ENCODE results near the gene ENPP3. TPM values are rescaled to one million over a fixed set of nuclear protein-coding genes. Genes with fewer than 3 reads are reported as not detected.

Gene ENPP3
- total and polyA plus RNA-seq, 2 of the 13 experiments (the other 11 are each of a cell fraction or from before 2014, with no cell fraction given), result 40.0 to 75.4 TPM

DNA sequence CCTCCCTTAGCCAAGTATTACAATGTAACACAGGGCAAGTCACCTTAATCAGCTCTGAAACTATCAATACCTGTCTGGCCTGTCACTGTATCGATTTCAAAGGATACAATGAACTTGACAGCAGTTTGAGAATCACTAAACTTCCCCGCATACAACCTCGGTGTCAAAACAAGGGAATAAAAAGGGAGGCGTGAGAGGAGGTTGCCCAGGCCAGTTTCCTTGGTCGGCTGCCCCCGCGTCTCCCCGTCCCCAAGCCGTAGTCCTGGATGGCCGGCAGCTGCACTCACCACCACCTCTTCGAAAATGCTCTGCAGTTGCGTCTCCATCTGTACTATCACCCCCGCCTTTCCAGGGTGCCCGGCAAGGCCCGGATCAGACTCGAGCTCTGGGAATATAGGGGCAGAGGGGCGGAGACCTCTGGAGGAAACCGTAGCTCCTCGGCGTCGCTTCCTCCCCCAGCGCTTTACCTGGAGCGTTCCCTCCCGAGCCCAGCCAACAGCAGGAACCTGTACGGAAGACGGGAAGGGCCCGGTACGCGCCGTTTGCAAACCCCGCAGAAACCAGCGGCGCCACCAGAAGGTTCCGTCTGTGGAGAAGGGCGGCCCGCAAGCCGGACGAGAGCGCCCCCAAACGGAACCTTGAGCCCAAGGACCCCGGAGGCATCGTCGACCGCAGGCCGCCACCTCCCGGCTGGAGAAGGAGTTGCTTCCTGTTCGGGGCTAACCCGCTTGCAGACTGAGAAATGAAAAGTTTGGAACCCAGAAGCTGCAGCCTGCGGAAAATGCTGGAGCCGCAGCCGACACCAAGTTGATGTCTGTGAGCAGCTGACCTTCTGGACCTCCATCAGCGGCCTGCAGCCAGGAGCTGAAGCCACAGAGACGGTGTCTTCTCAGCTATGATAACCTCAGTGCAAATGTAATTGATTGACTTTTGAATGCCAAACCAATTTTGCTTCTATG lies 9.1 kb upstream of the ENPP3 start, which contains the start of gene MED23 (continued):
- TF ChIP-seq TRIM22 (IDR thresholded peaks at IDR 0.05), result no peak
- 0 out of 2 replicates have a peak, but pooled peaks have one; percentile 21 for TF ChIP-seq TCF7 (IDR thresholded peaks at IDR 0.05; ENCODE audit: low read depth)
- TF ChIP-seq, protein P1, sequence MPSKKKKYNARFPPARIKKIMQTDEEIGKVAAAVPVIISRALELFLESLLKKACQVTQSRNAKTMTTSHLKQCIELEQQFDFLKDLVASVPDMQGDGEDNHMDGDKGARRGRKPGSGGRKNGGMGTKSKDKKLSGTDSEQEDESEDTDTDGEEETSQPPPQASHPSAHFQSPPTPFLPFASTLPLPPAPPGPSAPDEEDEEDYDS (CRISPR knock-in tag; IDR thresholded peaks at IDR 0.05), result peak; percentile 84
- TF ChIP-seq U2AF2 (IDR thresholded peaks at IDR 0.05; ENCODE audit: low read depth, low read length), result peak; percentile 78; the same call in 1 of the 2 replicates
- TF ChIP-seq, protein P2, sequence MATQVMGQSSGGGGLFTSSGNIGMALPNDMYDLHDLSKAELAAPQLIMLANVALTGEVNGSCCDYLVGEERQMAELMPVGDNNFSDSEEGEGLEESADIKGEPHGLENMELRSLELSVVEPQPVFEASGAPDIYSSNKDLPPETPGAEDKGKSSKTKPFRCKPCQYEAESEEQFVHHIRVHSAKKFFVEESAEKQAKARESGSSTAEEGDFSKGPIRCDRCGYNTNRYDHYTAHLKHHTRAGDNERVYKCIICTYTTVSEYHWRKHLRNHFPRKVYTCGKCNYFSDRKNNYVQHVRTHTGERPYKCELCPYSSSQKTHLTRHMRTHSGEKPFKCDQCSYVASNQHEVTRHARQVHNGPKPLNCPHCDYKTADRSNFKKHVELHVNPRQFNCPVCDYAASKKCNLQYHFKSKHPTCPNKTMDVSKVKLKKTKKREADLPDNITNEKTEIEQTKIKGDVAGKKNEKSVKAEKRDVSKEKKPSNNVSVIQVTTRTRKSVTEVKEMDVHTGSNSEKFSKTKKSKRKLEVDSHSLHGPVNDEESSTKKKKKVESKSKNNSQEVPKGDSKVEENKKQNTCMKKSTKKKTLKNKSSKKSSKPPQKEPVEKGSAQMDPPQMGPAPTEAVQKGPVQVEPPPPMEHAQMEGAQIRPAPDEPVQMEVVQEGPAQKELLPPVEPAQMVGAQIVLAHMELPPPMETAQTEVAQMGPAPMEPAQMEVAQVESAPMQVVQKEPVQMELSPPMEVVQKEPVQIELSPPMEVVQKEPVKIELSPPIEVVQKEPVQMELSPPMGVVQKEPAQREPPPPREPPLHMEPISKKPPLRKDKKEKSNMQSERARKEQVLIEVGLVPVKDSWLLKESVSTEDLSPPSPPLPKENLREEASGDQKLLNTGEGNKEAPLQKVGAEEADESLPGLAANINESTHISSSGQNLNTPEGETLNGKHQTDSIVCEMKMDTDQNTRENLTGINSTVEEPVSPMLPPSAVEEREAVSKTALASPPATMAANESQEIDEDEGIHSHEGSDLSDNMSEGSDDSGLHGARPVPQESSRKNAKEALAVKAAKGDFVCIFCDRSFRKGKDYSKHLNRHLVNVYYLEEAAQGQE (IDR thresholded peaks at IDR 0.05; ENCODE audit: borderline replicate concordance in 1 of 2, low read depth in 1 of 2, low read length in 2 of 2), result peak in 1 of 2 experiments; percentile 77; a peak in 1 of 4 replicates
- TF ChIP-seq E2F2 (CRISPR knock-in tag; IDR thresholded peaks at IDR 0.05; ENCODE audit: borderline replicate concordance), result peak; percentile 77; the same call in 1 of the 2 replicates
- no peak for TF ChIP-seq ZNF326 (CRISPR knock-in tag; IDR thresholded peaks at IDR 0.05; ENCODE audit: borderline replicate concordance)
- TF ChIP-seq PHF8 (CRISPR knock-in tag; IDR thresholded peaks at IDR 0.05), result peak; percentile 94
- TF ChIP-seq MXD3 (CRISPR knock-in tag; IDR thresholded peaks at IDR 0.05), result peak; percentile 97
- peak; percentile 99 for TF ChIP-seq KAT7 (CRISPR knock-in tag; IDR thresholded peaks at IDR 0.05; ENCODE audit: borderline replicate concordance)
- TF ChIP-seq CHD2 (IDR thresholded peaks at IDR 0.05; ENCODE audit: low read depth, low read length), result no peak; the same call in 1 of the 2 replicates
- peak; percentile 99 for TF ChIP-seq ARNT2 (CRISPR knock-in tag; IDR thresholded peaks at IDR 0.05; ENCODE audit: low read depth)
- TF ChIP-seq GLI4 (CRISPR knock-in tag; IDR thresholded peaks at IDR 0.05; ENCODE audit: borderline replicate concordance), result peak; percentile 96
- peak; percentile 97 for TF ChIP-seq TP53 (CRISPR knock-in tag; conservative IDR thresholded peaks at IDR 0.05)
- TF ChIP-seq SRY (CRISPR knock-in tag; IDR thresholded peaks at IDR 0.05), result no peak; the same call in 1 of the 2 replicates
- TF ChIP-seq ZNF253 (CRISPR knock-in tag; IDR thresholded peaks at IDR 0.05; ENCODE audit: borderline replicate concordance), result no peak; the same call in 1 of the 2 replicates
- TF ChIP-seq KDM6A (CRISPR knock-in tag; IDR thresholded peaks at IDR 0.05; ENCODE audit: low read depth), result no peak
- peak; percentile 92 for TF ChIP-seq DBP (CRISPR knock-in tag; IDR thresholded peaks at IDR 0.05; ENCODE audit: not compliant biosample characterization)
